Panc1 (cell line): ENCODE measurements around the gene DOCK3. TPM values are rescaled to one million over a fixed set of nuclear protein-coding genes. Genes with fewer than 3 reads are reported as not detected.

Experiments used
- ATAC-seq: fragments of 200-7000 bp; cut with Tn5 transposase; 2 replicates; pipeline ENCODE4 v1.9.1; 2020; ENCODE audit warnings: mild to moderate bottlenecking, moderate library complexity
- BruUV-seq: library from RNA; stranded (reverse); fragments of 400-500 nt; replicated peaks from 2 replicates; lab custom pipeline; 2021; lab: Mats Ljungman, UMichigan
- CTCF ChIA-PET: fragments of 300-600 bp; sonication (Branson Sonifier 250); formaldehyde crosslinking; loops from one replicate; lab custom pipeline; 2022; ENCODE audit warnings: antibody characterized with exemption; lab: Charles Lee
- POLR2A ChIA-PET: fragments of 300-600 bp; sonication (Branson Sonifier 250); formaldehyde crosslinking; loops from one replicate; lab custom pipeline; 2022; ENCODE audit warnings: antibody characterized with exemption; lab: Charles Lee
- DNase-seq: peaks from one replicate; pipeline ENCODE4 v3.0.0-alpha.2; 2010; ENCODE audit warnings: low read depth, low spot score
- H3K27ac ChIP-seq: 2 replicates; pipeline ENCODE4 v1.5.1; 2011; ENCODE audit warnings: mild to moderate bottlenecking, low read length, inconsistent platforms
- H3K27me3 ChIP-seq: fragments of 200-500 bp; sonication (Bioruptor generic); 2 replicates; pipeline ENCODE4 v1.6.0; 2014; ENCODE audit warnings: low read length, inconsistent platforms; ENCODE audit not compliant: control insufficient read depth, insufficient read depth
- H3K36me3 ChIP-seq: fragments of 200-500 bp; sonication (Bioruptor generic); 2 replicates; pipeline ENCODE4 v1.5.1; 2014; ENCODE audit warnings: inconsistent platforms, mild to moderate bottlenecking, low read length, moderate library complexity; ENCODE audit not compliant: control insufficient read depth, insufficient read depth
- H3K4me1 ChIP-seq: 2 replicates; pipeline ENCODE4 v1.5.1; 2011; ENCODE audit warnings: inconsistent platforms, mild to moderate bottlenecking, low read length, moderate library complexity; ENCODE audit not compliant: control insufficient read depth, insufficient read depth
- H3K4me3 ChIP-seq, 2 experiments: 2 replicates each; pipeline ENCODE4 v1.5.1; 2011 to 2012; ENCODE audit warnings: low read depth in 2 of 2, low read length in 2 of 2, mild to moderate bottlenecking in 2 of 2, inconsistent platforms in 1 of 2, moderate library complexity in 1 of 2
- H3K9me3 ChIP-seq: fragments of 200-500 bp; sonication (Bioruptor generic); 2 replicates; pipeline ENCODE4 v1.5.1; 2014; ENCODE audit warnings: low read depth, mild to moderate bottlenecking, inconsistent platforms, low read length, moderate library complexity; ENCODE audit not compliant: control insufficient read depth, insufficient read depth
- CTCF ChIP-seq: fragments of 450-650 bp; IDR thresholded peaks from 2 replicates; pipeline ENCODE4 v1.5.1; 2017; ENCODE audit warnings: mild to moderate bottlenecking
- POLR2AphosphoS5 ChIP-seq: IDR thresholded peaks from 2 replicates; pipeline ENCODE4 v1.6.1; 2012; ENCODE audit warnings: mild to moderate bottlenecking, low read depth, low read length, moderate library complexity
- REST ChIP-seq, 2 experiments: IDR thresholded peaks; 2 replicates each; pipeline ENCODE4 v1.6.1; 2011 to 2012; ENCODE audit warnings: low read depth in 2 of 2, control low read depth in 1 of 2, low read length in 1 of 2, mild to moderate bottlenecking in 1 of 2, moderate library complexity in 1 of 2; ENCODE audit not compliant: insufficient read depth in 1 of 2
- SIN3A ChIP-seq: IDR thresholded peaks from 2 replicates; pipeline ENCODE4 v1.6.1; 2012; ENCODE audit warnings: low read depth, mild to moderate bottlenecking, low read length, moderate library complexity, borderline replicate concordance; ENCODE audit not compliant: insufficient read depth
- TCF7L2 ChIP-seq: IDR thresholded peaks from 2 replicates; pipeline ENCODE4 v1.6.1; 2011; ENCODE audit warnings: mild to moderate bottlenecking, low read depth, low read length, inconsistent platforms
- in situ Hi-C: cut with HindIII; loops from 2 replicates; pipeline ENCODE4 v1.10.0; 2016; ENCODE audit warnings: low sequenced_read_pairs, low pct_unique_long_range_greater_than_20kb
- intact Hi-C: fragments of 100-400 bp; cut with micrococcal nuclease; formaldehyde crosslinking; loops from one replicate; pipeline ENCODE4 v1.10.0; 2022; ENCODE audit not compliant: unreplicated experiment
- total RNA-seq: library from RNA; stranded (reverse); gene quantifications from one replicate; pipeline ENCODE4 v1.2.1, GENCODE V29; 2021; ENCODE audit not compliant: unreplicated experiment

The DOCK3 gene
- total RNA-seq, 1 experiment from 2014 or later, result 0.21 TPM

- no peak for DNase-seq
- ATAC-seq, result no peak
- in situ Hi-C loops (no loop called here), intact Hi-C loops (no loop called here)
- Histone ChIP-seq H3K36me3 (no peaks in the 10 kb centered on the region), H3K27me3 (no peaks in the 10 kb centered on the region), H3K27ac (no peak overlapping the region), H3K4me3 (no peak overlapping the region), H3K9me3 (no peaks in the 10 kb centered on the region), H3K4me1 (no peaks in the 10 kb centered on the region)
- ChIA-PET CTCF (no interaction called here), POLR2A (no interaction called here)
- TF ChIP-seq SIN3A (no peak), REST (IDR thresholded peaks at IDR 0.05; ENCODE audit: insufficient read depth in 1 of 2, low read depth in 2 of 2, low read length in 1 of 2) (no peak), CTCF (no peak), TCF7L2 (no peak), POLR2AphosphoS5 (no peak)
- no TSS peak for BruUV-seq
Measured at GRCh38 chr3:50734985-50735384, 60.3 kb downstream of the DOCK3 start.

- intact Hi-C loops, result no loop called here
- Histone ChIP-seq H3K9me3 (no peaks in the 10 kb centered on the region), H3K4me1 (no peaks in the 10 kb centered on the region), H3K4me3 (no peak overlapping the region), H3K27me3 (no peaks in the 10 kb centered on the region), H3K27ac (no peak overlapping the region), H3K36me3 (no peaks in the 10 kb centered on the region)
- ChIA-PET POLR2A (no interaction called here), CTCF (no interaction called here)
- ATAC-seq (no peak), DNase-seq (no peak)
- no TSS peak for BruUV-seq
- TF ChIP-seq REST (IDR thresholded peaks at IDR 0.05; ENCODE audit: insufficient read depth in 1 of 2, low read depth in 2 of 2, low read length in 1 of 2) (no peak), POLR2AphosphoS5 (no peak), SIN3A (no peak), CTCF (no peak), TCF7L2 (no peak)
- in situ Hi-C loops, result no loop called here
Measured at GRCh38 chr3:50737193-50737905, 62.6 kb downstream of the DOCK3 start.
